AG09319 (cell line): Measurements from ENCODE around the gene SPATS2L.

ENCODE experiments used
- DNase-seq: peaks from one replicate; pipeline ENCODE4 v3.0.0-alpha.2; 2010; ENCODE audit warnings: low read depth; ENCODE audit errors: extremely low read depth
- TF ChIP-seq, protein P1 (sequence below): IDR thresholded peaks from 2 replicates; pipeline ENCODE4 v1.5.1; 2011; ENCODE audit warnings: low read depth, mild to moderate bottlenecking, inconsistent platforms, low read length, moderate library complexity

The SPATS2L gene

DNA sequence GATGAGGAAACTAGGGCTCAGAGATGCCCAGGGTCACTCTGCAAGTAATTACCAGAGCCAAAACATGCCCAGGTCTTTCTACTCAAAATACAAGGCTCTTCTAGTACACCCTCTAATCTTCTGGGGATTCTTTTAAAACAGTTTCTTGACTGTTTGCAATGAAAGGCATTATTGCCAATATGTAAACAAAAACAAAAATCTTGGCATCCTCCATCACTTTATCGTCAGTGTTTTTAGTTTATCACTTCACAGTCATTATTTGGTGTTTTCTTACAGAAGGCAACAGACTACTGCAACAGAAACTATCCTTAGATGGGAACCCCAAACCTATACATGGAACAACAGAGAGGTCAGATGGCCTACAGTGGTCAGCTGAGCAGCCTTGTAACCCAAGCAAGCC, 132.4 kb downstream of the SPATS2L start:
- DNase-seq, result no peak
- TF ChIP-seq, protein P1, sequence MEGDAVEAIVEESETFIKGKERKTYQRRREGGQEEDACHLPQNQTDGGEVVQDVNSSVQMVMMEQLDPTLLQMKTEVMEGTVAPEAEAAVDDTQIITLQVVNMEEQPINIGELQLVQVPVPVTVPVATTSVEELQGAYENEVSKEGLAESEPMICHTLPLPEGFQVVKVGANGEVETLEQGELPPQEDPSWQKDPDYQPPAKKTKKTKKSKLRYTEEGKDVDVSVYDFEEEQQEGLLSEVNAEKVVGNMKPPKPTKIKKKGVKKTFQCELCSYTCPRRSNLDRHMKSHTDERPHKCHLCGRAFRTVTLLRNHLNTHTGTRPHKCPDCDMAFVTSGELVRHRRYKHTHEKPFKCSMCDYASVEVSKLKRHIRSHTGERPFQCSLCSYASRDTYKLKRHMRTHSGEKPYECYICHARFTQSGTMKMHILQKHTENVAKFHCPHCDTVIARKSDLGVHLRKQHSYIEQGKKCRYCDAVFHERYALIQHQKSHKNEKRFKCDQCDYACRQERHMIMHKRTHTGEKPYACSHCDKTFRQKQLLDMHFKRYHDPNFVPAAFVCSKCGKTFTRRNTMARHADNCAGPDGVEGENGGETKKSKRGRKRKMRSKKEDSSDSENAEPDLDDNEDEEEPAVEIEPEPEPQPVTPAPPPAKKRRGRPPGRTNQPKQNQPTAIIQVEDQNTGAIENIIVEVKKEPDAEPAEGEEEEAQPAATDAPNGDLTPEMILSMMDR, result no peak

GRCh38 chr2:200439981-200440380, 133.5 kb downstream of the SPATS2L start:
- DNase-seq, result no peak
- TF ChIP-seq, protein P1, result no peak

DNA sequence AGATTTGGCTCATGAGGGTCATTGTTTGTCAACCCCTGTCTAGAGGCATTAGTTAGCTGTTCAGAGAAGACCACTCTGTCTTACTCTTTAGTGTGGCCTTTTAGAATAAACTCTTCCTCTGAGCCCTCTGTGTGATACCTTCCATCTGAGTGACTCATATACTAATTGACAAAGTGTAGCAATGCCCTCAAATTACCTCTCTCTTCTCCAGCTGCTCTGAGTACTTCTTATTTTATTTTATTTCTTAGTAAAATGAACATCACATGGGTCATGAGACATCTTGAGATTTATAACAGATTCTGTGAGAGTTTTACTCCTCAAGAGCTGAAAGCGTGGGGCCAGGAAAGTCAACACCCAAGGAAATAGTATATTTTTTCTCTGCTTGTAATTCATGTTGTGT, 136.0 kb downstream of the SPATS2L start:
- DNase-seq, result peak; percentile 32
- TF ChIP-seq, protein P1, result no peak

DNA sequence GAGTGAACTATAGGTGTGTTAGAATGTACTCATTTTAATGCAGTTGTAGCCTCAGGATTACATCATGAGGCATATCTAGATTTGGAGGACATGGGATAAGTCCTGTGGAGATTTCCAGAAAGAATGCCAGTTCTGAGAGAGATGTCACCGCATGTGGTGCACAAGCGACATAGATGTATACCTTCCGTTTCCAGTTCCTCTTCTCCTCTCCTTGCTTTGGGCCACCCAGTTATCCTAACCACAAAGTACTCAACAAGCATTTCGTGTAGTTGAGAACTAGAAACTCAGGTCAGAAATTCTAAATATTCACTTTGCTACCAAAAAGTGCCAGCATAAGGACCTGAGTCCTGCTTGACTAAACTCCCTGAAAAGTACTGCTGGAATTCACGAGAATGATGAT, 136.9 kb downstream of the SPATS2L start:
- no peak for DNase-seq
- TF ChIP-seq, protein P1, result no peak

DNA sequence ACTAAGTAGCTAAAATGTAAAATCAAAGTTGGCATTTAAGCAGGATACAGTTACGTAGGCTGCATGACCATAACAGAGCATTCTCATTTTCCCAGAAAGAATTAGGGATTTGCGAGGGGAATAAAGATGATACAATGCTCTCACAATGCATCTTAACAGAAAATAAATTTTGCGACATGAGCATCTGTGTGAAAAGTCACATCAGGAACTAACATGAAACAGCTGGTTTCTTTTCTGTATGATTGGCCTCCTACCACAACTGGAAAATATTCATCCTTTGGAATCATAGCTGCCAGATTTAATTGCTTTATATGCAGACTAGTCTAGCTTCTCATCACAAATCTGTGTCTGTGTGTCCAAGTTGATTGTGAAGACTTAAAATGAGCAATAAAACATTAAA, 137.4 kb downstream of the SPATS2L start:
- no peak for DNase-seq
- TF ChIP-seq, protein P1, result no peak

- no peak for DNase-seq
- TF ChIP-seq, protein P1, result no peak
Measured at GRCh38 chr2:200444530-200444929, 138.0 kb downstream of the SPATS2L start.

DNA sequence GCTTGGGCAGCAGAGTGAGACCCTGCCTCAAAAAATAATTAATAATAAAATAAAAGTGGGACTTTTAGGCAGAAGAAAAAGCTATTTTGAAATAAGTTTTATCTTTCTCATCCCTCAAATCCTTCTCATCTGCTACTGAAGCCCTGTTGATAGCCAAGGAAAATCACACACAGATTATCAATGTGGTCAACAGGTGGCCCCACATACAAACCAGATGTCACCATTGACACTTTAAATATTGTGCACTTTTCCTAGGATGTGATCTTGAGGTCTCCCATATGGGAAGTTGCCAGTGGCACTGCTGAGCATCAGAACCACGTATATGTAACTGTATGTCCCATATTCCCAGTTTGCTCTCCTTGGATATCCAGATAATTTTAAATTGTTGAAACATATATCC, 138.8 kb downstream of the SPATS2L start:
- TF ChIP-seq, protein P1, result no peak
- DNase-seq, result no peak
